Heart left ventricle (tissue), 13 donors: ENCODE results near the gene PSD4.

Source experiments
- POLR2A ChIP-seq, 2 donors: fragments of 450-650 bp; IDR thresholded peaks; one replicate each; pipeline ENCODE4 v1.6.1; 2017; ENCODE audit warnings: antibody characterized with exemption in 2 of 2, mild to moderate bottlenecking in 2 of 2, moderate library complexity in 2 of 2
- TF ChIP-seq, protein P1 (sequence below), 12 donors: fragments of 200-600 bp; sonication (generic) in 4 of 12; IDR thresholded peaks; one replicate each; pipeline versions ENCODE4 v1.5.0 to v1.8.0; 2018 to 2022; ENCODE audit warnings: antibody characterized with exemption in 12 of 12, mild to moderate bottlenecking in 5 of 12
- donor health status: ischemic (EF 13 %, LVEDD 7.1; RV severe dilation, severe dysfunction).
- donor health status: DM: no; HTN: yes; CAD: no.
- donor health status: DM: no; HTN: no; CAD: no.
- donor health status: ischemic (EF 25% LVEDD 6.9; RV normal size, moderate dysfunction).
- donor health status: ischemic (EF 25% LVEDD 5.7; RV mildly dilated, moderate dysfunction).
- donor health status: ischemic (EF 35%, LVEDD 5.7; RV mildly dilated, moderate dysfunction).
- donor health status: nonischemic (EF 11% LVEDD 7.7; RV severe dilation, severe dysfunction).
- donor health status: DM: yes; HTN: yes; CAD: no.
- donor health status: PGD.
- donor health status: ischemic (EF 29% LVEDD 5.4; RV normal size, mild dysfunction).
- donor health status: nonischemic (EF 23%, LVEDD 6.1; RV moderate dilation, normal function).

DNA sequence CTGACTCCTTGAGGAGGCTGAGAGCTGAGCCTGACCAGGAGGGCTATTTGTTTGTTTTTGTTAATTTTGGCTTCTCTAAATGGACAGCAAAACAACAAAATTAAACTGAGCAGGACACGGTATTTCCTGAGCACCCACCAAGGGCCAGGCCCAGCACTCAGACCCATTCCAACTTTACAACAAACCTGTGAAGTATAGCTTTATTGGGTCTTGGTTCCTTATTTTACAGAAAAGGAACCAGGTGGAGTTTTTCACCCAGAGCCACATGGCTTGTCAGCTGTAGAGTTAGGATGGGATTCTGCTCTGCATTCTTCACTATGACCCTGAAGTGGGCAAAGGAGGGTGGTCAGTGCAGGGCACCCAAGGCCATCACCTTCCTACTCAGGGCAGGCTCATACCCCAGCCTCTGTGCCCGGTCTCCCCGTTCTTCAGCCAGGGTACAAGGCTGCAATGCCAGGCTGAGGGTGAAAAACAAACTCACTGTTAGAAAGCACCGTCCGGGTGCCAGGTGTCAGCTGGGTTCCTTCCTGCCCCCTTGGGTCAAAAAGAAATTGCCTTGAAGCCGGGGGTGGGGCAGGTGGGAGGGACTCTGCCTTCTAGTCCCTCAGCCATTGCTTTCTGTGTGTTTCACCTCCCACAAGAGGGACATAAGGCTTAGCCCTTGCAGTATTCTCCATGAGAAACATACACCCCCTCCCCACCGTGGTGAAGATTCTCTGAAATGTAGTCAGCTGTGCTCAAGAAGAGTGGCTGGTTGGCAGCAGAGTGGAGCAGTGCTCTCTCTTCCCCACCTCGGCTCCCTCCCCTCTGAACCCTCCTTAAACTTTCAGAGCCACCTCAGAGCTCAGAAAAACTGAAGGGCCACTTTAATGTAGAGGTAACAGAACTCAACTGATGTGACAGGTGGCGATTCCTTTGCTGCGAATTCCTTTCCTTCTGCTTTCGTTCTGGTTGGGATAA lies 2.2 kb downstream of the PSD4 start:
- TF ChIP-seq, protein P1, sequence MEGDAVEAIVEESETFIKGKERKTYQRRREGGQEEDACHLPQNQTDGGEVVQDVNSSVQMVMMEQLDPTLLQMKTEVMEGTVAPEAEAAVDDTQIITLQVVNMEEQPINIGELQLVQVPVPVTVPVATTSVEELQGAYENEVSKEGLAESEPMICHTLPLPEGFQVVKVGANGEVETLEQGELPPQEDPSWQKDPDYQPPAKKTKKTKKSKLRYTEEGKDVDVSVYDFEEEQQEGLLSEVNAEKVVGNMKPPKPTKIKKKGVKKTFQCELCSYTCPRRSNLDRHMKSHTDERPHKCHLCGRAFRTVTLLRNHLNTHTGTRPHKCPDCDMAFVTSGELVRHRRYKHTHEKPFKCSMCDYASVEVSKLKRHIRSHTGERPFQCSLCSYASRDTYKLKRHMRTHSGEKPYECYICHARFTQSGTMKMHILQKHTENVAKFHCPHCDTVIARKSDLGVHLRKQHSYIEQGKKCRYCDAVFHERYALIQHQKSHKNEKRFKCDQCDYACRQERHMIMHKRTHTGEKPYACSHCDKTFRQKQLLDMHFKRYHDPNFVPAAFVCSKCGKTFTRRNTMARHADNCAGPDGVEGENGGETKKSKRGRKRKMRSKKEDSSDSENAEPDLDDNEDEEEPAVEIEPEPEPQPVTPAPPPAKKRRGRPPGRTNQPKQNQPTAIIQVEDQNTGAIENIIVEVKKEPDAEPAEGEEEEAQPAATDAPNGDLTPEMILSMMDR (IDR thresholded peaks at IDR 0.05), result no peak
- TF ChIP-seq POLR2A (IDR thresholded peaks at IDR 0.05), result no peak
